Measurements from ENCODE around the gene EPHA2.
"Not testable (repeated sequence)": the region's sequence is repeated elsewhere in the genome, so short reads cannot be mapped to it uniquely, and the experiment has no call there.

The EPHA2 gene

GRCh38 chr1:16183765-16184556, 28.1 kb upstream of the EPHA2 start:
- no peak for DNase-seq (ENCODE audit: low spot score)

GRCh38 chr1:16183179-16183578, 27.3 kb upstream of the EPHA2 start:
- peak; percentile 88 for DNase-seq (ENCODE audit: low spot score)

DNA sequence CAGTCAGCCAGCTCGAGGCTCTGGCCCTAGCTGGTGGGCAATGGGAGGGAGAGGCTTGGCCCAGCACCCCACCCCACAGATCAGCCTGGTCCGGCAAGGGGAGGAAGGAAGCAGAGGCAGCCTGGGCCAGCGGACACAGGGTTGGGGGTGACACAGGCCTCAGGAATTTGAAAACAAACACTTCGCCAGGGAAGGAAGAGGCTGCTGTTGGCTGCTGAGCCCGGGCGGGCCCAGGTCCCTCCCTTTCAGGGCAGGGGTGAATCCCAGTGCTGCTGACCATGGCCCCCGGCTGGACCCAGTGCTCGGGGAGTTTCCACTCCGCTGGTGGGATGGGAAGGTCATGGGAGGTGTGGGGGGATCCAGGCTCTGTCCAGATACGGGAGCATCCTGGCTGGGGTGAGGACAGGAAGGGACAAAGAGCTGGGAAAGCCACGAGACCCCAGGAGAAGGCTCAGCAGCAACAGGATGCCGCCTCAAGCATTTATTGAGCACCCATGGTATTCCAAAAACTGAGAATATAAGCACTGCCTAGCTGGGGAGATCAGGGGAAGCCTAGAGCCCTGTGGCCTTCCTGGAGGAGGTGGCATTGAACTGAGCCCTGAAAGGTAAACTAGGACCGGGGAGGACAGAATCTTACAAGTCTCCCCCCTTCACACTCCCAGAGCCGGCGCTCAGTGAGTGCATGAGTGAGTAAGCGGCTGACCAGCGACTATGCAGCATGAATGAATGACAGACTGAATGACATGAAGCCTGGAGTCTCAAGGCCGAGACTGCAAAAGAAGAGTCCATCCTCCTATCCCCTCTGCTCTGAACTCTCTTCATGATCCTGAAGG, 26.2 kb upstream of the EPHA2 start:
- DNase-seq (ENCODE audit: low spot score): peak; percentile 93

GRCh38 chr1:16180291-16180824, 24.5 kb upstream of the EPHA2 start:
- DNase-seq (ENCODE audit: low spot score): peak; percentile 18

- no peak for DNase-seq (ENCODE audit: low spot score)
Measured at GRCh38 chr1:16178596-16179497, 23.0 kb upstream of the EPHA2 start.

DNA sequence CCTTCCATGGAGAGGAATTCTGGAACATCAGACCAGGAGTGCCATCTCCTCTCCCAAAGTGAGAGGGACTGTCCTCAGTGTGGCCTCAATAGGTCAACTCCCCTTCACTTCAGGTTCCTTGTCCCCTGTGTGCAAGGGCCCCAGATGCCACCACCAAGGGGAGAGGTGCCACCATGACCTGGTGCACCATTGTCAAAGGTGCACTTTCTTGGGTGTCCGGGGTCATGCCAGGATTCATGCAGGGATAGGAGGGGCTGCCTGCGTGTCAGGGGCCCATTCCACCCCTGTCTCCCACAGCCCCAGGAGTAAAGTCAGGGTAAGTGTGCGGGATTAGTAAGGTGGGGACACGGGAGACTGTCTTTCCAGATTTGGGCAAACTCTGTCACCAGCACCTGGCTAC, 21.4 kb upstream of the EPHA2 start:
- DNase-seq (ENCODE audit: low spot score): no peak

- DNase-seq (ENCODE audit: low spot score): no peak
Measured at GRCh38 chr1:16176653-16177052, 20.8 kb upstream of the EPHA2 start.

DNA sequence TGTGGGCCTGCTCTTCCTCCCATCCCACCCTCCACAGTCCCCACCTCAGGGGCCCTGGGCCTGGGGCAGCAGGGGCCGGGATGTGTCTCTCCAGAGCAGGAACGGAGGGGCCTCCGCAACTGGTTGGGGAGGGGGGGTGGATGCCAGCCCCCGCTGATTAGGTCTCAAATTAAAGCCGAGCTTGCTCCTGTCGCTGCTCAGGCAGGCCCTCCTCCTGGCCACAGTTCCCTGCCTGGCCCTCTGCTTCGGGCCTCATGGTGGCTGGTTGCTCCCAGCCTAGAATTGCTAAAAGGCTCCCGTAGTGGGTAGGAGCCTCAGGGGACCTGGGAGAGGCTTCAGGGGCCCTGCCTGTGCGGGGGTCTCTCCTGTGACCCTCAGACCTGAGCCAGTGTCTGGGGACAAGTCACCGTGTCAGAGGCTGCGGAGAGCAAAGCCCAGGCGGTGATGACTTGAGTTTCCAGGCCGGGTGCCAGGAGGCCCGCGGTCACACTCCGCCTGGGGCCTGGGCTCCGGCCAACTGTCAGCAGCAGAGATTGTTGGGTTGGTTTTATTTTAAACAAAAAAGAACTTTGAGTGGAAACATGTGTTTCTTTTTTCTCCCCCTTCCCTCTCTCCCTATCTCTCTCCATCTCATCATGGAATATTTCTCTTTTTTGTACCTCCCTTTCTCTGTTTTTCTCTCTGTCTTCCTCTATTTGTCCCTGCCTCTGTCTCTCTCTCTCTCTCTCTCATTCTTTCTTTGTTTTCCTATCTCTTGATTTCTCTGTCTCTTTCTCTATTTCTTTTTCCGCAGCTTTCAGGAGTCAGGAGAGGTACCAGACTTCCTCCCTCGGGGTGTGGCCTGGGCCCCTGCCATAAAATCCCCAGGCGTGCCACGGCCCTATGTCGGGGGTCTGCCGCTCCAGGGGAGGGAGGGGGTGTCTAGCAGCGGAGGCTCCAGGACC, 20.0 kb upstream of the EPHA2 start:
- DNase-seq (ENCODE audit: low spot score): peak; percentile 92

- DNase-seq (ENCODE audit: low spot score): no peak
Measured at GRCh38 chr1:16174886-16175598, 19.2 kb upstream of the EPHA2 start.

GRCh38 chr1:16174261-16174868, 18.5 kb upstream of the EPHA2 start:
- no peak for DNase-seq (ENCODE audit: low spot score)

DNA sequence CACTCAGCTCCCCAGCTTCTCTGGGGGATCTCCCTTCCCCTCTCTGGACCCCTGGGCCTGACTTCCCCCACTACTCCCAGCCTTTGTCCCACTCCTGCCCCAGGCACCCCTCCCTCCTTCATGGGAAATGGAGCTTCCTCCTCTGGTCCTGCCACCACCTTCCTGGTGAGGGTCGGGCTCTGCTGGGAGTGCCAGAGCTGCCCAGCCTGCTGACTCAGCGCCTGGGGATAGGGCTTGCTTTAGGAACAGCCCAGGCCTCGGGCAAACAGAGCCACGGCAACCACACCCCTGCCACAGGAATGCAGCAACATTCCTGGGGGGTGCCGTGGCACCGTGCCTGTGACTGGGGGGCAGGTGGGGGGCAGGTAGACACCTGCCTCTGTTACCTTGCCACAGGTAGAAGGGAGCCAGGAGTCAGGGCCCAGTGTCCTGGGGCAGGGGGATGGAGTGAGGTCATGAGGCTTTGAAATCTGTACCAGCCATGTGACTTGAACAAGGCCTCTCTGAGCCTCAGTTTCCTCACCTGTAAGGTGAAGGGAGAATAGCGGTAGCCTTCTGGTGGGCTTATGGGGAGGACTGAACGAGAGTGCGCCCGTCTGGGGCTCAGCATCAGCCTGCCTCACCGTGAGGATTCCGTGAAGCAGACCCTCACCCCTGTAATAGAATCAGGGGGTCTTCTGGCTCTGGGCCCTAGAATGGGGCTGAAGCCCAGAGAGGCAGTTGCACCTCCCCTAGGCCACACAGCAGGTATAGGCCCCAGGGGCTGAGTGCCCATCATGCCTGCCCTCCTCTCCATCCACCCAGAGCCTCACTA, 17.8 kb upstream of the EPHA2 start:
- peak; percentile 81 for DNase-seq (ENCODE audit: low spot score)

- DNase-seq (ENCODE audit: low spot score): no peak
Measured at GRCh38 chr1:16172964-16173446, 17.1 kb upstream of the EPHA2 start.

GRCh38 chr1:16172218-16172830, 16.5 kb upstream of the EPHA2 start:
- no peak for DNase-seq (ENCODE audit: low spot score)

- DNase-seq (ENCODE audit: low spot score): no peak
Measured at GRCh38 chr1:16171314-16172151, 15.7 kb upstream of the EPHA2 start.

DNA sequence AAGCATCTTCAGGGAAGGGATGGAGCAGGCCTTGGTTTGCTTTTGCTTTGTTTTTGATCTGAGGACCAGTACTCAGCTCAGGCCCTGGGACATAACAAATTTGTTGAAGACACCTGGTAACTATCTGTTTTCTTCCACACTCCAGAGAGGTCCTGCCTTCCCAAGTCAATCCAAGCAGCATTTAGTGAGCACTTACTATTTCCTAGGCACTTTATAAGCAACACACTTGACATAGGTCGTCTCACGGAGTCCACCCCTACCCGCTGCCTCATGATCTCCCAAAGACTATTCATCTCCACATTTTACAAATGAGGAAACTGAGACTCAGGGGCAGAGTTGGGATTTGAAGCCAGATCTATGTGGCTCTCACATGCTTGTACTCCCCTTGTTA, 14.4 kb upstream of the EPHA2 start:
- no peak for DNase-seq (ENCODE audit: low spot score)

DNA sequence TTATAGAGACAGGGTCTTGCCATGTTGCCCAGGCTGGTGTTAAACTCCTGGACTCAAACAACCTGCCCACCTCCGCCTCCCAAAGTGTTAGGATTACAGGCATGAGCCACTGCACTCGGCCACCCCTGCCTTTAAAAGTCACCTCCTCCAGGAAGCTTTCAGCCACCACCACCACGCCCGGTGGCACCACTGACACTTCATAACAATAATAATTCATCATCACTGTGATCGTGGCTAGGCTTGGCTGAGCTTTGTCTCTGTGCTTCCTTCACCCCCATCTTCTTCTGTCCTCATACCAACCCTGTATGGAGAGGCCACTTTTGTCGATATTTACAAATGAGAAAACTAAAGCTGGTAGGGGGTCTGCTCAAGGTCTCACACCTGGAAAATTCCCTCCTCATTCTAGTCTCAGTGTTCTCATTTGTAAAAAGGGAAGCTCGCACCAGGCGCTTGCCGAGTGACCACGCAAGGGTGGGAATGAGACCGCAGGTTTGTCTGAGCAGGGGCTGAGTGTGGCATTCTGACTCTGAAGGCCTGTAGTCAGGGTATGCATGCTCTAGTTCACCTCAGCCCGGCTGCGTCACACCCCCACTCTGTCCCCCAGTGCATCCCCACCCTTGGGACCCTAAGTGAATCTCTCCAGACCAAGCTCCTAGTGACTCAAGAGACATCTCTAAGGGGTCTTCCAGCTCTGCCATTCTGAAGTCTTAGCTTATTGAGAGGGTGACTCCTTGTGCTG, 12.9 kb upstream of the EPHA2 start:
- no peak for DNase-seq (ENCODE audit: low spot score)

DNA sequence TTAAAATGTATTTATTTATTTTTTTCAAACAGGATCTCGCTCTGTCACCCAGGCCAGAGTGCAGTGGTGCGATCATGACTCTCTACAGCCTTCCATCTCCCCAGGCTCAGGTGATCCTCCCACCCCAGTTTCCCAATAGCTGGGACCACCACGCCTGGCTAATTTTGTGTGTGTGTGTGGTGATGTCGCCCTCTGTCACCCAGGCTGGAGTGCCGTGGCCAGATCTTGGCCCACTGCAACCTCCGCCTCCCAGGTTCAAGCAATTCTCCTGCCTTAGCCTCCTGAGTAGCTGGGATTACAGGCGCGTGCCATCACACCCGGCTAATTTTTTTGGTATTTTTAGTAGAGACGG, 12.3 kb upstream of the EPHA2 start:
- not testable (repeated sequence) for DNase-seq (ENCODE audit: low spot score)

All from AG20443 (cell line).